ENCODE data around the gene TDRD9. TPM values are rescaled to one million over a fixed set of nuclear protein-coding genes. Genes with fewer than 3 reads are reported as not detected.
A peak's percentile ranks its signal among the peaks of the same experiment; 100 is the strongest.

The TDRD9 gene
- total RNA-seq (2021): not detected in 2 replicates
- percentile 4 among the genes with signal in this experiment for Bru-seq, nascent RNA
- BruChase-seq, experiment 1, labeled RNA remaining after a 2-hour chase: percentile 2 among the genes with signal in this experiment
- percentile 2 among the genes with signal in this experiment for BruChase-seq, experiment 2, labeled RNA remaining after a 6-hour chase
- long read RNA-seq: 0 reads

- no peaks in the 10 kb centered on the region for H3K9me3 ChIP-seq (ENCODE audit: low read depth, low read length, poor library complexity, severe bottlenecking)
- no peak within 1 kb of the TSS for H3K4me3 ChIP-seq (ENCODE audit: low read depth, low read length, poor library complexity, severe bottlenecking)
- DNase-seq (ENCODE audit: low spot score): no peak
- no peak for TF ChIP-seq CTCF (conservative IDR thresholded peaks at IDR 0.05; ENCODE audit: low read depth, low read length)
- no peak for TF ChIP-seq EZH2 (IDR thresholded peaks at IDR 0.05; ENCODE audit: borderline replicate concordance, low read depth, low read length, poor library complexity, severe bottlenecking)
- no peaks in the 10 kb centered on the region for H3K27me3 ChIP-seq (replicated peaks; ENCODE audit: insufficient read depth, low read depth, low read length, poor library complexity)
- CTCF ChIA-PET: no interaction called here
- intact Hi-C loops (cut with micrococcal nuclease; ENCODE audit: unreplicated experiment): no loop called here
- BruUV-seq (replicated peaks): no TSS peak
- no peaks in the 10 kb centered on the region for H3K4me1 ChIP-seq (ENCODE audit: insufficient read depth, low read length, poor library complexity, severe bottlenecking)
- H3K36me3 ChIP-seq (ENCODE audit: insufficient read depth, low read length, poor library complexity, severe bottlenecking): no peaks in the 10 kb centered on the region
- POLR2A ChIA-PET (ENCODE audit: low non-redundant PET): no interaction called here
- no peak within 1 kb of the TSS for H3K27ac ChIP-seq (ENCODE audit: low read depth, low read length, poor library complexity, severe bottlenecking)
Measured at GRCh38 chr14:103928011-103928890, at the start of gene TDRD9. Gene TDRD9, plus strand, starts transcription at chr14:103928456. Its CDS starts 54 bp downstream, at chr14:103928510.

DNA sequence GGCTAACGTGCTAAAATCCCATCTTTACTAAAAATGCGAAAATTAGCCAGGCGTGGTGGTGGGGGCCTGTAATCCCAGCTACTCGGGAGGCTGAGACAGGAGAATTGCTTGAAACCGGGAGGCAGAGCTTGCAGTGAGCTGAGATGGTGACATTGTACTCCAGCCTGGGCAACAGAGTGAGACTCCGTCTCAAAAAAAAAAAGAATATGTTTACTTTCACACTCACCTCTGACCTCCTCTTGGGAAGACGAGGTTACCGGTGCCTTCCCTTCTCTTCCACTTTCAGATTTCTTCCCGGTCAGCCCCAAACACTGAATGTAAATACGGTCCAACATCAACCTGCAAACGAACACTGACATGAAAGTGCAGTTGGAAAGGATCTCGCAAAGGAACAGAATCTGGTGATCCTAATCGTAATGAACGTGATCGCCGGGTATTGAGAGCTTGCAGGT, 49.1 kb upstream of the TDRD9 start:
- no peak for TF ChIP-seq CTCF (conservative IDR thresholded peaks at IDR 0.05; ENCODE audit: low read depth, low read length)
- Histone ChIP-seq H3K27me3 (replicated peaks; ENCODE audit: insufficient read depth, low read depth, low read length, poor library complexity) (no peaks in the 10 kb centered on the region), H3K36me3 (ENCODE audit: insufficient read depth, low read length, poor library complexity, severe bottlenecking) (no peaks in the 10 kb centered on the region), H3K4me3 (ENCODE audit: low read depth, low read length, poor library complexity, severe bottlenecking) (no peak overlapping the region), H3K9me3 (ENCODE audit: low read depth, low read length, poor library complexity, severe bottlenecking) (no peaks in the 10 kb centered on the region), H3K4me1 (ENCODE audit: insufficient read depth, low read length, poor library complexity, severe bottlenecking) (peaks cover 9% of the 10 kb centered on the region), H3K27ac (ENCODE audit: low read depth, low read length, poor library complexity, severe bottlenecking) (no peak overlapping the region)
- ChIA-PET CTCF (no interaction called here), POLR2A (ENCODE audit: low non-redundant PET) (no interaction called here)
- no TSS peak for BruUV-seq (replicated peaks)
- intact Hi-C loops (cut with micrococcal nuclease; ENCODE audit: unreplicated experiment): no loop called here
- DNase-seq (ENCODE audit: low spot score): no peak

GRCh38 chr14:103879570-103880347, 48.5 kb upstream of the TDRD9 start:
- no TSS peak for BruUV-seq (replicated peaks)
- ChIA-PET CTCF (interaction anchor here (1.0 to 1.4 kb wide), 2 partner anchors 11 to 21 kb away, joined by 3 to 4 read pairs; no protein-coding TSS in a partner anchor), POLR2A (ENCODE audit: low non-redundant PET) (no interaction called here)
- intact Hi-C loops (cut with micrococcal nuclease; ENCODE audit: unreplicated experiment): no loop called here
- H3K27me3 ChIP-seq (replicated peaks; ENCODE audit: insufficient read depth, low read depth, low read length, poor library complexity): no peaks in the 10 kb centered on the region
- no peak for TF ChIP-seq EZH2 (IDR thresholded peaks at IDR 0.05; ENCODE audit: borderline replicate concordance, low read depth, low read length, poor library complexity, severe bottlenecking)
- no peak overlapping the region for H3K27ac ChIP-seq (ENCODE audit: low read depth, low read length, poor library complexity, severe bottlenecking)
- H3K4me3 ChIP-seq (ENCODE audit: low read depth, low read length, poor library complexity, severe bottlenecking): peak overlapping the region; percentile 22
- H3K4me1 ChIP-seq (ENCODE audit: insufficient read depth, low read length, poor library complexity, severe bottlenecking): peaks cover 9% of the 10 kb centered on the region
- no peaks in the 10 kb centered on the region for H3K9me3 ChIP-seq (ENCODE audit: low read depth, low read length, poor library complexity, severe bottlenecking)
- DNase-seq (ENCODE audit: low spot score): no peak
- no peaks in the 10 kb centered on the region for H3K36me3 ChIP-seq (ENCODE audit: insufficient read depth, low read length, poor library complexity, severe bottlenecking)
